NCI-H128 (cell line): ENCODE data around the gene WAPL.
A peak's percentile ranks its signal among the peaks of the same experiment; 100 is the strongest.

ENCODE experiments used
- DNase-seq: peaks from one replicate; lab custom pipeline; 2025; ENCODE audit not compliant: unreplicated experiment; lab: John Stamatoyannopoulos, UW

Gene WAPL

DNA sequence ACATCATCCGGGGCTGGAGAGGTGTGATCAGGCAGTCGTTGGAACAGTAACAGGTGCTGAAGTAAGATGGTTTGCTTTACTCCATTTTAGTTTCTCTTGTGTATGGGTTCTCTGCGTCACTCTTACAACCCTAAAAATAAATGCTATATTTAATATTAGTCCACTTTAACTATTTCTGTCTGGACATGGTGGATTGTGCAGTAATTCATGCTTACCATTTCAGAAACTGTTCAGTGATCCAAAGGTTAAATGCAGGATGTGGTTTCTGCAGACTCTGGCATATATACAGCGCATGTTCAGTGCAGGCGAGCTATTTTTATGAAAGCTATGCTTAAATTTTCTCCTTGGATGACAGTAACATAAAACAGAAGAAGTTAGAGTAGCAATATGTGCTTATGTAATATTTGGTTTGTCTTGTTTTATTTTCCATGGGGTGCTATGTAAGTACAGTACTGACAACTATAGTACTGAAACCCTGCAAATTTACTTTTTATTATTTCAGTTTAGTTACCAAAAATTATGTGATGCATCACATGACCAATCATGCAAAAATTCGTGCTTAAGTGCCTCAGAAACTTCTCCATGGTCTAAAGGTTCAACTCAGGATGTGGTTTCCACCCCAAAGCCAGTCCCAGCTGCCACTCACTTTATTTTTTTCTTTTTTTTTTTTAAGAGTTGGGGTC is 108.4 kb downstream of the WAPL start:
- DNase-seq, result no peak

DNA sequence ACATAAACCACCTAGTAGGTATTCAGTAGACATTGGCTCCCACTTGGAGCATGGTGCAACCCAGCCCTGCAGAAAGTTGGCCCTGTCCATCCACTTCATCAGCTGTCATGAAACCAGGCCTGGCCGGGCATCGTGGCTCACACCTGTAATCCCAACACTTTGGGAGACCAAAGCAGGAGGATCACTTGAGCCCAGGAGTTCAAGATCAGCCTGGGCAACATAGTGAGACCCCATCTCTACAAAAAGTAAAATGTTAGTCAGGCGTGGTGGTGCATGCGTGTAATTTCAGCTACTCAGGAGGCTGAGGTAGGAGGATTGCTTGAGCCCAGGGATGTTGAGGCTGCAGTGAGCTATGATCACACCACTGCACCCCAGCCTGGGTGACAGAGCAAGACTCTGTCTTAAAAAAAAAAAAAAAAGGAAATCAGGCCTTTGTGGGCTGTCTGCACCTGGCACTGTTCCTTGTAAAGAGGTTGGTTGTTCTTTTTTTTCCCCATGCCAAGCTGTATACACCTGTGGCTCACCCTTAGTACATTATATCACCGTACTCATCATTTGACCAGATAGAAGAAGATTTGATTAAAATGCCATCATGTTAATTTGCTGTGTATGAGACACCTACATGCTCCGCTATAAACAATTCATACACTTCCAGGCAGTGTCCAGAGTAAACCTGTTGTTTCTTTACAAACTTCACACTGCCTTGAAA is 109.6 kb downstream of the WAPL start:
- DNase-seq, result no peak

DNA sequence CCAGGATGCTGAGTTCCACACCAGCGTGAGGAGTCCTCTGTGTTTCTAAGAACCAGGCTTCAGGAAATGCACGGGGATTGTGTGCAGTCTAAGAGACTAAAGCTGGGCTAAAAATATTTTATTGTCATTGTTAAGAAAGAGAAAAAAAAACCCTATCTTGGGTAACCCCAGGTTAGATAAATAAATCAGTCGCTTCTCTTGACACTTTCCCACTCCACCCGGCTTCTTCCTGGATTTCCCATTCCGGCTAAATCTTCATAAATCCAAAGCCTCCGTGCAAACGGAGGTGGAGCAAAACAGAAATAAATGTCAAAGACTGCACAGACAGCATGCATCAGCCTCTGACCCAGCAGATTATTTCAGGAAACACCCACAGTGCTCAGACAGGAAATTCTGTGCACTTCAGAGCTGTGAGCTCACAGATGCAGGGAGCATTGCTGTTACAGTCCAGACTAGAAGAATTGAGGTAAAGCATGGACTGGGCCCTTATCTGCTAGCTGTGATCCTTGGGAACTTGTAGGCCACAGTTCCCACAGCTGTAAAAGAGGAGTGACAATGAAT is 110.2 kb downstream of the WAPL start:
- DNase-seq, result no peak

DNA sequence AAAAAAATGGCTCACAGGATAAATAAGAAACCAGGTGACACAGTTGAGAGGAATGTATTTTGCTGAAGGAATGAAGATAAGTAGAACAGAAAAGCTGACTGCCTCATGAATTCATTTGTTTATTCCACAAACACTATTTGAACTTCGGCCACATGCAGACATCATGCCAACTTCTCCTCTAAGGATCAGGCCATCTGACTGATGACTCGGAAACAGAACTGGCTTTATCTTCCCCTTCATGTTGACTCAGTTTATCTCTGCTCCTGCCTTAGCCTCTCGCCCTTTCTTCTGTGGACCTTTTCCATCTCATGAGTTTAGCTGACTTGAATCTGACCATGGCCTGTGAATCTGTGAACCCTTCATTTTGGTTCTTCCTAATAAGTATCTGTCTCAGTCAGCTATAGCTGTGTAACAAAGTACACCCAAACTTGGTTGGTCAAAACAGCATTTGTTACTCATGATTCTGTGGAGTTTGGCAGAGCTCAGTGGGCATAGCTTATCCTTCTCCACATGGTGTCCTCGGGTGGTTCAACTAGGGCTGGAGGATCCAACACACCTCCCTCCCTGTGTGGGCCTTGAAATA is 111.0 kb downstream of the WAPL start:
- no peak for DNase-seq

DNA sequence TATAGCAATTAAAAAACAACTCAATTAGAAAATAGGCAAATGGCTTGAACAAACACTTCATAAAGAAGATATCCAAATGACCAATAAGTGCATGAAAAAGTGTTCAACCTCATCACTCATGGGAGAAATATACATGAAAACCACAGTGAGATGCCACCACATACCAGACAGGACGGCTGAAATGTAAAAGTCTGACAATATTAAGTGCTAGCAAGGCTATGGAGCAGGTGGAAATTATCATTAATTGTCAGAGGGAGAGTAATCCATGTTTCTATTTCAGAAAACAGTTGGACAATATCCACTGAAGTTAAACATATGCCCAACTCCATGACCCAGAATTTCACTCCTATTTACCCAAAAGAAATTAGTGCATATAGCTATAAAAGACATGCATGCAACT is 112.4 kb downstream of the WAPL start:
- no peak for DNase-seq

DNA sequence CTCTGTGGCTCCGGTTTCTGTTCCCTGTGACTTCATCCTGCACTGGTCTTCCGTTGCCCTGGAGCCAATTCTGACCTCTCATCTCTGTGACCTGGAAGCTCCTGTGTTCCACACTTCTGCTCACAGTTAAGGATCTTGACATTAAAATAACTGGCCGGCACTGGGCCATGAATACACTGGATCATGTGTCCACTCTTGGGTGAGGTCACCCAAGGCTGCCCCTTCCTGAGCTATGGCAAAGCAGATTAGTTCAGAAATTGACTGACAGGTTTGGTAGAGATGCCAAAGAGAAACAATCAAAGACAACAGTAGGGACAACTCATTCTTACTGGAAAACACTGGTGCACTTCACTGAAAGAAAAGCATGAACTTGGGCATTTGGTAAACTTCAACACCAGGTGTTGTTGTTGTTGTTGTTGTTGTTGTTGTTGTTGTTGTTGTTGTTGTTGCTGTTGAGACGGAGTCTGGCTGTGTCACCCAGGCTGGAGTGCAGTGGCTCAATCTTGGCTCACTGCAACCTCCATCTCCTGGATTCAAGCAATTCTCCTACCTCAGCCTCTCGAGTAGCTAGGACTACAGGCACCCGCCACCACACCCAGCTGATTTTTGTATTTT is 118.3 kb downstream of the WAPL start:
- no peak for DNase-seq

DNA sequence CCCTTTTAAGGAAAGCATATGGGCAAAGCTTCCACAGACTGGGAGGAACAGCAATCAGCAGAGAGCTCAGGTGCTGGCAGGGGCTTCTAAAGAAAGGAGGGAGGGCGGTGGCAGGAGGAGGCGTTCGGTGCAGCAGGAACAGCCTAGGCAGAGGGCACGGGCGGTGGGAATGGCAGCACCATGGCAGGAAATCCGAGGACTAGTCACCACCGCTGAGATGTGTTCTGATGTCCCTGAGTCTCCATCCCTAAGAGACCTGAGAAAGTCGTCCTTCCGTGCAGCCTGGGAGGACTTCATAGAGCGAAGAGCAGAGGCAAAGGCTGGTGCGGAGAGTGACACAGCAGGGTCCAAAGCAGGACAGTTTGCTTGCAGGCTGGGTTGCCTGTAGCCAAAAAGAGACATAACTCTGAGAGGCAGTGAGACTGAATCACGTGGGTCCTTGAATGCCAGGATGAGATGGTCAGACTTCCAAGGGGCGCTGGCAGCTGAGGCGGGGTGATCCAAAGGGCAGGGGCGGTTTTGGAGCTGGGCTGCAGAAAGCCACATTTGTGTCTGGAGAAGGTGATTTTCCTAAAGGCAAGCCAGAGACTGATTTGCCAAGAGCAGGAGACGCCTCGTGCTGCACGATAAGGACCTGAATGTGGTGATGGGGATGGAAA is 119.2 kb downstream of the WAPL start:
- DNase-seq, result no peak

DNA sequence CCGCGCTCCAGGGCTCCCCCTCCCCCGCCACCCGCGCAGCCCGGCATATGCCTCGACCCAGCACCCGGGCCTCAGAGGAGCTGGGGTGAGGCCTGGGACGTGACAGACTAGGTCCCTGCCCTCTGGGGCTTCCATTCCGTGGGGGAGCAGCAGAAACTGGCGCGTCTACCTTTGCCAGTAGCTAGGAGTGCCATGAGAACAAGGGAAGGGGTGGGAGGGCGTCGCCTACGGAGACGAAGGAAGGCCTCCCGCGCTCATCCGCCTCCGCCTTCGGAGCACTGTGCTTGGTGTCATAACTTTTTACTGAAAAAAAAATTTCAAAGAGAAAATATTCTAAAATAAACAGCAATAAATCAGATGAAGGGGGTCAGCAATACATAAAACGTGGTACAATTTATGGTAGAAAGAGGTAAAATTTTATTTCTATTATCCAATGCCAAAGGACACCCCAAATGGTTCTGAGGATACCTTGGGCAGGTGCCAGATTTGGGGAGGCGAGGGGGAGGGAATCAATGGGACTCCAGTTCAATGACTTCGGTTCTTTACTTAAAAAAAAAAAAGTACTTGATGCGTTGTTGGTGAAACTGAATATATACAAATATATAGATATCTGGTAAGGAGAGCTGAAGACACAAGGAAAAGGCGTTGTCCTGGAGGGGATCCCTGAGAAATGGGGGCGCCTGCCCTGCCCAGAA is 119.9 kb downstream of the WAPL start:
- DNase-seq, result no peak

DNA sequence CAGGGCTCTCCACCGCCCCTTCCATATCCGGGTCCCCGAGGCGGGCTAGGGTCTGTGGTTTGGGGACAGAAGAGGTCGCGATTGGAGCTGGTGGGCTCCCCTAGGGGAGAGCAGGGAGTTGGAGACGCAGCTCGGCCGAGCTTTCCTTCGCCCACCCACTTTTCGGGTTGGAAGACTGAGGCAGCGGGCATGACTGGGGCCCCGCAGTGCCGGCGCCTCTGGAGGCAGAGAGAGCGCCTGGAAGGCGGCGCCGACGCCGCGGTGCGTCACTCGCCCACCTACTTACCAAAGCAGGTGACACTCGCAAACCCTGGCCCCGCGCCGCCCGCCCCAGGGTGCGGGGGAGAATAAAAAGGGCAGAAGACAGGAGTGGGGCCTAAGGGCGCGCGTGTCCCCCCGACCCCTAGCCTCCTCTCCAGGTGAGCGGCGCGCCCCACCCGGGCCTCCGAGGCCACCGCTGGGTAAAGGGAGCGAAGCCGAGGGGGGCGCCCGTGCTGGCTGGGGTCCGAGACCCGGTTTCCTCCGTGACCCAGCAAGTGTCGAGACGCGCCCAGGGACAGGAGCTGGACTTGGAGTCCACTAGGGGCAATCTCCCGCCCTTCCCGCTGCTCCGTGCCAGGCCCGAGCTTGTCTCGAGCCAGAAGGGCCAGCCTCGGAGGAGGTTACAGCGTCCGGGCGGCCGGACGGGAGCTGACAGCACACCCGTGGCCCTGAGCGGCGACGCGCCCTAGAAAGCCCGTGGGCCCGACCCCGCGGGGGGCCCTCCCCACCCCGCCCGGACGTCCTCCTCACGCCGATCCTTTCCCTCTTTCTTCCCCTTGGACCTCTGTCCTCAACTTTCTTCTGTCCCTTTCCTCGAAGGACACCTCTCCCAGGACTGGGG is 120.6 kb downstream of the WAPL start:
- no peak for DNase-seq

DNA sequence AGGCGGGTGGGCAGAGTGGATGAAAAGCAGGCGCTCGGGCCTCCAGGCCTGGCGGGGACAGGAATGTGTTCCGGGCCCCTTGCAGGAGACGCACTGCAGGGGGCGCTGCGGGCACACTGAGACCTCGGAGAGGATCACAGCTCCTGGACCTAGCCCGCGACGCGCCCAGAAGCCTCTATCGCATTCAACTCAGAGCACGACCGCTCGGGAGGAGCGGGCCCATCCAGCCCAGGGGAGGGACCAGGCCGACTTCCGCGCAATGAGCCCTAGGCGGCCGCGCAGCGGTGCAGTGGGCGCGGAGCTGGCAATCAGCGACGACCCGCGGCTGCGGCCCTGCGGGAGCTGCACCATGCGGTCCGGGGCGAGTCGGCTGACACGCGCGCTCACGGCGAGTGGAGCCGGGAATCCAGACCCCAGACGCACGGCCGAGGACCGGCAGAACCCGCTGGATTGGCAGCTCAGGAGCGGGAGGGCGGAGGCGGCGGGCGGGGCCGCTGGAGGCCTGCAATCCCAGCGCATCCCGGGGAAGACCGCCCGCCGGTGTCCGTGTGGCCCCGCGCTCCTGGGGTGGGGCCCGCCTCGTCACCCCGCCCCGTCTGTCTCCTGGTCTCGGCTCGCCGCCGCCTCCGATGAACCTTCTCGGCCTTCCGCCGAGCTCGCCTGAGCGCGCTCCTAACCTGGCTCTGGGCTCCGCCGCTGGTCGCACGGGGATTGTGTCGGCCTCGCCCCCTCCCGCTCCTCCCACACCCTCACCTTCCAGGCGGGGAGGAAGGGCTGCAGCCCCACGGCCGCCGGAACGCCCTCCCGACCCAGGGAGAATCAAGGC is 121.5 kb downstream of the WAPL start:
- peak; percentile 67 for DNase-seq

DNA sequence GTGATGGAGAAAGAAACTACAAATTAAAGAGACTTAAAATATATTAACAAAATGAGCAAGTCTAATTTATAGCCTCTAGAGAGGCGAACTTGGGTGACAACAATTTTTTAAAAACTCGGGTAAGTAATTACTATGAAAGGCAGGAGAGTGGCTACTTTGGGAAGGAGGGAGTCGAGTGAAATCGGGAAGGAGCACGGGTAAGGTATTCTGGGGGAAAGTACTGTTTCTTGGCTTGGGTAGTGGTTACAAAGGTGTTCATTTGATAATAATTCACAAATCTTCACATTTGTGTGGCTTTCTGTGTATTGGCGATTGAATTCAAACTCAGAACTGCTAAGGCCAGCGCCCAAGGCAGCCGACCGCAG is 122.1 kb downstream of the WAPL start:
- DNase-seq, result no peak

DNA sequence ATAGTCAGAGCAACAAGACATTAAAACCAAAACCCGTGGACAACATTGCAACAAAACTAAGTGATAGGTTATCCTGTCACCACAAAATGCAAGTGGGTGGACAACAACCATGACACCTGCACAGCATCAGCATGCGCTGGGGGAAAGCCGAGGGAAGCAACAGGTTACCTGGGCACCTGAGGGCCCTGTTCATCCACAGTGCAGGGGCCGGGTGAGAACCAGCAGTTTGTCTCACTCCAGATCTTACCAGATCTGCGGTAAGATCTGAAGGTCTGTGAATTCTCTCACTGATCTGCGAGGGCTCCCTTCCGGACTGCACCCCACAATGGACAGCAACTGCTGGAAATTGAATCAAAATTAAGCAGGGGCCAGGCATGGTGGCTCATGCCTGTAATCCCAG is 124.5 kb downstream of the WAPL start:
- DNase-seq, result no peak

DNA sequence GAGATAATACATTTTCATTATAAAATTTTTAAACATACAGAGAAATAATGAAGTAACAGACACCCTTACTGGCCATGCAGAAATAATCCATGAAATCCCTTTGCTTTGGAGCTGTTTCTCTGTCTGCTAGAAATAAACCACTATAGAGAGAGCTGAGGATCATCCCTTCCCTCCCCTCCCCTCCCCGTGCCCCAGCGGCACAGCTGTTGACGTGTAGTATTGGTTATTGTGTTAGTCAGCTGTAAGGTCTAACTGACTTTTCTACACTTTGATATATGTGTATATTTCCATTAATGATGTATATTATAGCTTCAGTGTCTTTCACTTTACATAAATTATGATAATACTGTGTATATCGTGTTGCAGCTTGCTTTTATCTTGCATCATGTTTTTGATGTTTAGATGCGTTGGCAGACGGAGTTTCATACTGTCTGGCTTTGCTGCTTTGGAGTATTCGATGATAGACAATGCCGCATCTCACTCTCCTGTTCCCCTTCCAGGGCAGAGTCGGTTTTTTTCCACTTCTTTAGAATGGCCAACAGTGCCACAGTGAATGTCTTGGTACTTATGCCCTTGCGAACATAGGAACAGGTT is 127.6 kb downstream of the WAPL start:
- DNase-seq, result no peak

DNA sequence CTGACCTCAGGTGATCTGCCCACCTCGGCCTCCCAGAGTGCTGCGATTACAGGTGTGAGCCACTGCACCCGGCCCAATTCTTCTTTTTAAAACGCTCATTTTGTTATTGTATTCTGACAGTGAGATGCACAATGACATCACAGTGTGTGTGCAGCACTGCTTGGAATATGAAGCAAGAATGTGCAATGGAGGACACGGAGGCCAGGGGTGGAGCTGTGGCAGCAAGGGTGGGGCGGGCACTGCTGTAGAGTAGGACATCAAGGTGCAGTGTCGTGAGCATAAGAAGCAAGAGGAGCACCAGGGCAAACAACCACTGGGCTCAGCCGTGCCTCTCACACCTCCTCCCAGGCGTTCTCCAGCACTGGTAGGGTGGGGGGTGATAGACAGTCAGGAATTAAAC is 128.2 kb downstream of the WAPL start:
- DNase-seq, result no peak

DNA sequence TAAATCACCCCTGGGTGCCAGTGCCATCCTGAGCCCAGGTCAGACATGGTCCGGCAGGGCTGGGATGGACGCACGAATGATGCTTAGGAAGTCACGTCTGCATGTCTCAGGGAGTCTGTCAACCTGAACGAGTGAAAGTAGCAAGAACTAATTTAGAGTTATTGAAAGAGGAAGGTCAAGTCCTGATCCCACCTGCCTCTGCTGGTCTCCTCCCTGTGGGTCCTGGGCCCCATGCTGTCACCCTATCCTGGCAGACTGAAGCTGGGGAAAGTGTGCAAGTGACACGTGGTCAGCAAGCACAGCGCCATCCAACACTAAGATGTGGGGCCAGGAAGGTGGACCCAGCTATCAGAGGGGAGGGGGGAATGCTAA is 128.9 kb downstream of the WAPL start:
- DNase-seq, result no peak

DNA sequence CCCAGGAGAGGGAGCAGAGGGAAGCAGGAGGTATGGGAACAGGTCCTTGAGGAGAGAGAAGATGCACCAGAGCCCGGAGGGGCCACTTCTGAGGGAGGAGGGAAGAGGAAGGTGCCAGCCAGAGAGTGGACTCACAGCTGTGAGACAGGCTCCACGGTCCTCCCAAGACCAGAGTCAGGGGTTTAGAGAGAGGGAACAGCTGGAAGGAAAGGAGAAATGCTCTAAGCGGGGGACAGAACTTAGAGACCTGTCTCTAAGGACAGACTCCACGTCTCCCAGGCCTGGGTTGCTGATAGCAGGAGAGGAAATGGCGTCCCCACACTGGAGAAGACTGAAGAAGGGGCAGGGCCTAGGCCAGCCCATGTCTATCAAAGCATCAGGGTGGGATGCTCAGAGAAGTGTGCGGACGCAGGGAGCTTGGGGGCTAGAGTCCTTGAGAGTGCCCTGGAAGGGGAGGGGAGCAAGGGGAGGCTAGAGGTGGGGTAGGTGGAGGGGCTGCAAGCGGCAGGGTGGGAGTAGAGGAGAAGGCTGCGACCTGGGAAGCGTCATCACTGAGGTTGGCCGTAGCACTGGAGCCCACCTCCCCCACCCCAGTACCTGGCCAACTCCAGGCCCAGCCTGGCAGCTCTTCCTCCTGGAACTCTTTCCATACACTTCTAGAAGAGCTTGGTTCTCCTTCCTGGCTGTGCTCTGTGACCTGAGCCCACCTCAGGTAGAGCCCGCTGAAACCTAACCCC is 129.4 kb downstream of the WAPL start:
- DNase-seq, result no peak

DNA sequence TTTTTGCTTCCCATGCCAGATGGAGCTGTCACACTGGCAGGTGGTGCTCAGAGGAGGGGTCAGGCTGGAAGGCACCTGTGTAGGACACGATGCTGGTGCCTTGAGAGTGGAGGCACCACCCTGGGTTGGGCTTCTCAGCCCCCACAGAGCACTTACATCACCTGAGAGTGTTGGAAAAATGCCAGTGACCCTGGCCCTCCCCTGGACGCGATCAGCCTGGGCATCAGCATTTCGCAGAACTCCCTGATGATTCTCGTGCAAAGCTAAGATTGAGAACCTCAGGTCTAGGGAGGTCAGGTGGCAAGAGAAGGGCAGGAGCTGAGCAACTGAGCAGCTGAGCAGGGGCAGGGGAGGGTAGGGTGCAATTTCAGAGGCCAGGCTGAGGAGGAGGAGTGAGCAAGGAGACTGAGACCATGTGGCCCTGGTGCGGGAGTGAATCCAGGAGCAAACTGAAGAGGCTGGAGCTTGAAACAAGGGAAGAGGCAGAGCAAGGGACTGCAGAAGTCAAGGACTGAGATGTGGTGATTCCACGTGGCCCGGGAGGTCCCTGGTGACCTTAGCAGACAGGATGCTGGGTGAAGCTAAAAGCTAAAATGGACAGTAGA is 130.3 kb downstream of the WAPL start:
- DNase-seq, result no peak
